Activated naive CD4-positive, alpha-beta T cell treated with anti-CD3 and anti-CD28 coated beads, Interleukin-2, amount 50 U/mL, for 72 hours (primary cell): ENCODE data around the gene AADAT. TPM values are rescaled to one million over a fixed set of nuclear protein-coding genes. Genes with fewer than 3 reads are reported as not detected.
"Not testable (repeated sequence)": the region's sequence is repeated elsewhere in the genome, so short reads cannot be mapped to it uniquely, and the experiment has no call there.

Experiments used
- ATAC-seq, 2 donors: fragments of 150-1000 bp; cut with Tn5 transposase; 2 replicates each; pipeline ENCODE4 v1.10.0; 2021; ENCODE audit warnings: mild to moderate bottlenecking in 2 of 2, moderate library complexity in 2 of 2
- DNase-seq, 2 donors: peaks; one replicate each; pipeline ENCODE4 v3.0.0; 2021 to 2022; ENCODE audit warnings: low spot score in 2 of 2
- H3K27ac Mint-ChIP-seq, 2 donors: one replicate each; pipeline ENCODE4 v1.8.0; 2022; ENCODE audit warnings: mild to moderate bottlenecking in 2 of 2, mixed read lengths in 2 of 2
- H3K36me3 Mint-ChIP-seq, 2 donors: one replicate each; pipeline ENCODE4 v1.8.0; 2022; ENCODE audit warnings: mixed read lengths in 2 of 2
- H3K9me3 Mint-ChIP-seq, 2 donors: one replicate each; pipeline ENCODE4 v1.8.0; 2022; ENCODE audit warnings: mixed read lengths in 2 of 2
- total RNA-seq, 2 donors: library from RNA; stranded (reverse); gene quantifications; one replicate each; pipeline ENCODE4 v1.2.3, GENCODE V29; 2022

The AADAT gene
- total RNA-seq, 2 donors from 2014 or later: not detected

DNA sequence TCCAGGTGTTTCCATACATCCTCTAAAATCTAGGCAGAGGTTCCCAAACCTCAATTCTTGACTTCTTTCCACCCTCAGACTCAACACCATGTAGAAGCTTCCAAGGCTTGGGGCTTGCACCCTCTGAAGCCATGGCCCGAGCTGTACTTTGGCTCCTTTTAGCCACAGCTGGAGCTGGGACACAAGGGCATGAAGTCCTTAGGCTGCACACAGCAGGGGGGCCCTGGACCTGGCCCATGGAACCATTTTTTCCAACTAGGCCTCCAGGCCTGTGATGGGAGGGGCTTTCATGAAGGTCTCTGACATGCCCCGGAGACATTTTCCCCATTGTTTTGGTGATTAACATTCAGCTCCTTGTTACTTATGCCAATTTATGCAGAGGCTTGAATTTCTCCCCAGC, 8.4 kb upstream of the AADAT start:
- not testable (repeated sequence) for H3K9me3 Mint-ChIP-seq, DNase-seq, H3K27ac Mint-ChIP-seq, H3K36me3 Mint-ChIP-seq, ATAC-seq

DNA sequence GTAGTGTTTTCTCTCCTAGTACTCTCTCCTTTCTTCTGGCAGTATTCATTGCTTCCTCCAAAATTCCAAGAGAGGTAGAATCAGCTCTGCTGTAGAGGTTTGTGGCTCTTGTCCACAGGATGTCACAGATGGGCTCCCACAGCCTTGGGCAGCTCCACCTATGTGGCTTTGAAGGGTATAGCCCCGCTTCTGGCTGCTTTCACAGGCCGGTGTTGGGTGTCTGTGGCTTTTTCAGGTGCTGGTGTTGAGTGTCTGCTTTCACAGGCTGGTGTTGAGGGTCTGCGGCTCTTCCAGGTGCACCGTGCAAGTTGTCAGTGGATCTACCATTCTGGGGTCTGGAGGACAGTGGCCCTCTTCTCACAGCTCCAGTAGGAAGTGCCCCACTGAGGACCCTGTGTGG, 7.9 kb upstream of the AADAT start:
- ATAC-seq (no peak), DNase-seq (no peak)
- H3K36me3 Mint-ChIP-seq: no peaks in the 10 kb centered on the region
- H3K27ac Mint-ChIP-seq: no peak overlapping the region
- no peaks in the 10 kb centered on the region for H3K9me3 Mint-ChIP-seq

DNA sequence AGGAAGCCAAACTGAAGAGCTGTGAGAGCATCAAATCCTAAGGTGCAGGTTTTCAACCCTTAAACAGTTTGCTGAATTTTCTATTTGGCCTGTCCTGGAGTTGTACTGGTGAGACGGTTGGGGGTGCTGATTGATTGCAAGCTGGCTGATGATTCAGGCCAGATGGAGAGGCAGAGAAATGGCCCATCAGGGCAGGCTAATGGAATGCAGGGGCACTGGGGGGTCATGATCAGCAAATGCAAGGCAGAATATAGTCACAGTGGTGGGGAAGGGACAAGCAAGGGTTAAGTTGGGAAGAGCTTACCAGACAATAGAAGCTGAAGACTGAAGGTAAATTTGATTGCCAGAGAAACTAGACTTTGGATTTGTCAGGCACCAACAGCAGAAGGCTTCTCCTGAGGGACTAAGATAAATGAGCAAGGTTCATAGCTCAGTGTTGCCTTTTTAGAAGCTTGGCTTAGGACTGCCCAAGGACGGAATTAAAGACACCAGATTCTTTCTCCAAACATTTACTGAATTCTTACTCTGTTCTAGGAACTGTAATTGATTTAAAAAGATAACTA, 4.3 kb upstream of the AADAT start:
- Mint-ChIP-seq H3K9me3 (no peaks in the 10 kb centered on the region), H3K36me3 (peaks cover 0 to 5% of the 10 kb centered on the region in 2 donors), H3K27ac (no peak overlapping the region)
- DNase-seq (no peak), ATAC-seq (no peak)

DNA sequence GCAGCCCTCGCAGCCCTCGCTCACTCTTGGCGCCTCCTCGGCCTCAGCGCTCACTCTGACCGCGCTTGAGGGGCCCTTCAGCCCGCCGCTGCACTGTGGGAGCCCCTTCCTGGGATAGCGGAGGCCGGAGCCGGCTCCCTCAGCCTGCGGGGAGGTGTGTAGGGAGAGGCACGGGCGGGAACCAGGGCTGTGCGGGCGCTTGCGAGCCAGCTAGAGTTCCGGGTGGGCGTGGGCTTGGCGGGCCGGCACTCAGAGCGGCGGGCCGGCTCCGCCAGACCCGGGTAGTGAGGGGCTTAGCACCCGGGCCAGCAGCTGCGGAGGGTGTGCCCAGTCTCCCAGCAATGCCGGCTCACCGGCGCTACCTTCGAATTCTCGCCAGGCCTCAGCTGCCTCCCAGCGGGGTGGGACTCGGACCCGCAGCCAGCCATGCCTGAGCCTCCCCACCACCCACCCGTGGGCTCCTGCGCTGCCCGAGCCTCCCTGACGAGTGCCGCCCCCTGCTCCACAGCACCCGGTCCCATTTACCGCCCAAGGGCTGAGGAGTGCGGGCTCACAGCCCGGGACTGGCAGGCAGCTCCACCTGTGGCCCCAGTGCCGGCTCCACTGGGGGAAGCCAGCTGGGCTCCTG, 1.4 kb upstream of the AADAT start:
- Mint-ChIP-seq H3K36me3 (peaks cover 0 to 5% of the 10 kb centered on the region in 2 donors), H3K27ac (no peak overlapping the region), H3K9me3 (no peaks in the 10 kb centered on the region)
- no peak for DNase-seq
- no peak for ATAC-seq

DNA sequence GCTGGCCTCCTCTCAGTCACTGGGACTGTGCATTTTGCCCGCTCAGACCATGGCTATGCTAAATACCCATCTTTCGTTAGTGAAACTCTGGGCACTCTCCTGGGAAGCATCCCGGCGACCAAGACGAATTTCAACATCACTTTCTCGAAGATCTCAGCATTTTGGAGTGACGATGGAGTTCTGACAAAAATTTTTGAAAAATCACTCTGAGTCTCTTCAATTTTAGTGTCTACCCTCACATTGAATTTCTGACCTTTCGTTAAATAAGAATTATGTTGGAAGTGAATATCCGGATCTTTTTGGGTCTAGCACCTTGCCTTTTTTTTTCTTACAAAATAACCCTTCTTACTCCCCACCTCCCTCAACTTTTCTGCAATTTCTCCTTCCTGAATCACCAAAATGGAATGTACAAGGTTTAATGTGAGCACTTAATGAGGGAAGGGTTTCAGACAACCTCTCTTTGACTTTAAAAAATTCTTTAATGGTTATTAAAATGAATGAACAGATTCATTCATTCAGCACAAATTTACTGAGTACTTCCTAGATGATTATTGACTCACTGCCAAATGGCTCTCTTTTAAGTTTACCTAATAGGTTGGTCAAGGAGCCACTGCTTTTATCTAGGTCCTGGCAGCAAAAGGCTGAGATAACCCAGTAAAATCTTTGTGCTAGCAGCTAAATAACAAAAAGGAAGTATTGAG, 746 bp upstream of the AADAT start:
- no peak for ATAC-seq
- peaks cover 0 to 5% of the 10 kb centered on the region in 2 donors for H3K36me3 Mint-ChIP-seq
- no peaks in the 10 kb centered on the region for H3K9me3 Mint-ChIP-seq
- H3K27ac Mint-ChIP-seq: no peak overlapping the region
- no peak for DNase-seq

DNA sequence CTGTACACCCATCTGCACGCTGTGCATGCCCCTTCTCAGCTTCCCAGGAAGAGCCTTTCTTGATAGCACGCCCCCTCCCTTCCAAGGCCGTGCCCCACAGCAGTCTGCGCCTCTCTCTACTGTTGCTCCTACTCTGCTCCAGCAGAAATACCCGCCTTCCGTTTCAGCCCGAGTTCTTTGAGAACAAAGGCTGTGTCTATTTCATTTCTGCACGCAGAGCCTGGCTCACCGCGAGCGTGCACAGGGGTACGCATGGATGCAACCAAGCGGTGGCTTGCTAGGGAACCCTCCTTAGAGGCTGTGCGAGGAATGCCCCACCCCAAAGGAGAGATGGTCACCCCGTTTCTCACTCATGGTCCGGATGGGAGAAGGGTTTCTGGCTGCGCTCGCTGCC, 485 bp downstream of the AADAT start:
- DNase-seq: no peak
- peak; percentile 14 to 29 for ATAC-seq
- Mint-ChIP-seq H3K36me3 (peaks cover 0 to 5% of the 10 kb centered on the region in 2 donors), H3K9me3 (no peaks in the 10 kb centered on the region), H3K27ac (no peak overlapping the region)

DNA sequence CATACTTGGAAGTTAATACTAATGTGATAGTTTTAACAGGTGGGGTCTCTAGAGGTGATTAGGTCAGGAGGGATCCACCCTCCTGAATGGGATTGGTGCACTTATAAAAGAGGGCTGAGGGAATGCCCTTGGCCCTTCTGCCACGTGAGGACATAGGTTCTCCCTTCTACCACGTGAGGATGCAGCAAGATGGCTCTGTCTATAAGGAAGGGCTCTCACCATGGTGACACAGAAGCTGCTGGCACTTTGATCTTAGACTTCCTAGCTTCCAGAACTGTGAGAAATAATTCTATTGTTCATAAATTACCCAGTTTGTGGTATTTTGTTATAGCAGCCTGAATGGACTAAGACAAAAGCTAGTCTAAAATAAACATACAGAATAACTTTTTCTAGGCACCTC, 1.0 kb downstream of the AADAT start:
- Mint-ChIP-seq H3K9me3 (no peaks in the 10 kb centered on the region), H3K36me3 (peaks cover 0 to 5% of the 10 kb centered on the region in 2 donors), H3K27ac (no peak overlapping the region)
- DNase-seq (no peak), ATAC-seq (no peak)

DNA sequence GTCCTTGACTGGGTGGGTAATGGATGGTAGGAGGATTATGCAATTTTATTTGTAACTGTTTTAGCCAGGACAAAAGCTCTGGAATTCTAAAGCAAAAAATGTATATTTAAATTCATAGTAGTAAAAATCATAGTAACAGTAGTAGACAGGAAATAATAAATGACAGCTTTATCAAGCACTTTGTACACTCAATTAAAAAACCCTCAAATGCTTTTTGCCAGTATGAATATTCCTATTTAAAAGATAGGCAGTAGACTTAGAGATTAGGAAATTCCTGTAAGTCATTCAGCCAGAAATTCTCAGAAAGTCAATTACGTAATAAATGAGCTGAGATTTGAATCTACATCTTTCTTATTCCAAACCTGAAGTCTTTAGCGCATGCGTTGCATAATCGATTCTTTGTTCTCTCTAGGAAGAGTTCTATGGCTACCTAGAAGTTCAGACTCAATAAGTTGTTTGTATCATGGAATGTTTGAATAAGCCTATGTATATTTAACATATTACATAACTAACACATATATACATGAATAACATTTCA, 2.5 kb downstream of the AADAT start:
- DNase-seq: no peak
- Mint-ChIP-seq H3K27ac (no peak overlapping the region), H3K36me3 (peaks cover 0 to 5% of the 10 kb centered on the region in 2 donors), H3K9me3 (no peaks in the 10 kb centered on the region)
- ATAC-seq: no peak

DNA sequence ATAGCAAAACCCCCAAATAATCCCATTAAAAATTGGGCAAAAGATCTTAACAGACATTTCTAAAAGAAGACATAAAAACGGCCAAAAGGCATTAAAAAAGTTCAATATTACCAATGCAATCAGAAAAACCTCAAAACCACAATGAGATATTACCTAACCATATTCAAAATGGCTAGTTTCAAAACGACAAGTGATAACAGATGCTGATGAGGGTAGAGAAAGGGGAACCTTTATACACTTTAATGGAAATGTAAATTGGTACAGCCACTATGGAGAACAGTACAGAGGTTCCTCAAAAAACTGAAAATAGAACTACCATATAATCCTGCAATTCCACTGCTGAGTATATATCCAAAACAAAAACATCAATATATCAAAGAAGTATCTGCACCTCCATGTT, 6.2 kb downstream of the AADAT start:
- Mint-ChIP-seq H3K9me3 (peaks cover 0 to 10% of the 10 kb centered on the region in 2 donors), H3K36me3 (no peaks in the 10 kb centered on the region), H3K27ac (no peak overlapping the region)
- no peak for ATAC-seq
- DNase-seq: no peak

DNA sequence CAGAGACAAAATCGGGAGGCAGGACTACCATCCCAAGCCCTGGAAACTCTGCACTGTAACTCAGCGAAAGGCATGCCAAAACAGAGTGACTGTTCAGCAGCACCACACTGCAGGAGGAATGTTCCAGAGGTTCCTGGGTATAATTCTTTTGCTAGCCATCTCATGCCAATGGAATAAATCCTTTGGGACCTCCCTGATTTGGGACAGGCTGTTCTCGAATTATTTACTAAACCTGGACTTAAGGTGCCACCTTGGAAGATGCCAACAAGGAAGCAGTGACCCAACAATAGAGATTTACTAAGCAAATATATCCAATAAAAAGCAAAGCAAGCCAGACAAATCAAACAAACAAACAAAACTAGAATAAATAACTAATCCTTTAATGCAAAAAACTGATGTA, 9.3 kb downstream of the AADAT start:
- Mint-ChIP-seq H3K36me3 (no peaks in the 10 kb centered on the region), H3K9me3 (peaks cover 0 to 10% of the 10 kb centered on the region in 2 donors), H3K27ac (no peak overlapping the region)
- ATAC-seq: no peak
- no peak for DNase-seq

DNA sequence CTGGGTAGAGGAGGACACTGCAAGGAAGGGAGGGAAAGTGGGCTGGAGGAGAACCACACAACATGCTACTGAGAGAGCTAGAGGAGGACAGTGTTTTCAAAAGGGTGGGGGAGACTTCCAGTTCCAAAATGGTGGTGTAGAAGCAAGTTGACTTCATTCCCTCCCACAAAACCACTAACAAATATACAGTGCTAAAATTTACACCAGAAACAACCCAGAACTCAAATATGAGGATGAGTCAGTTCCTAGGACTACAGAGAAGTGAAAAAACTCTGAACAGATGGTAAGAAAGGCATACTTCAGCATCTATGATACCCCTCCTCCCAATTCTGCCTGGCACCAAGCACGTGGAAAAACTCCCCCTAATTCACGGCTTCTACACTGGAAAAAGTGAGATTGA, 9.8 kb downstream of the AADAT start:
- Mint-ChIP-seq H3K27ac (no peak overlapping the region), H3K36me3 (no peaks in the 10 kb centered on the region), H3K9me3 (peaks cover 0 to 10% of the 10 kb centered on the region in 2 donors)
- no peak for ATAC-seq
- DNase-seq: no peak

DNA sequence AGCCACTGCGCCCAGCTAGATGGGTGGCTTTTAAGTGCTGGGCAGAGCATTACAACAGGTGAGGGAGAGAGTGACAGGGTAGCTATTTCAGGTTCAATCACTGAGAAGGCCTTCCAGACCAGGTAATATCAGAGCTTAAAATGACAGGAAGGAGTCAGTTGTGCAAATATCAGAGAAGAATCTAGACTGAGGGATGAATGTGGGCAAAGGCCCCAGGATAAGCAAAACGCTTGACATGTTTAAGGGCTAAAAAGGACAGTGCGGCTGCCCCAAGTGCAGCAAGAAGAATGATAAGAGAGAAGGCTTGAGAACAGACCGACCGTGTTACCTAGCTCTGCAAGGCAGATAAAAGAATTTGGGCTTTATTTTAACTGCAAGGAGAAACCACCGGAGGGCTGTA, 18.6 kb downstream of the AADAT start:
- Mint-ChIP-seq H3K36me3 (no peaks in the 10 kb centered on the region), H3K9me3 (no peaks in the 10 kb centered on the region), H3K27ac (no peak overlapping the region)
- DNase-seq (no peak), ATAC-seq (no peak)

DNA sequence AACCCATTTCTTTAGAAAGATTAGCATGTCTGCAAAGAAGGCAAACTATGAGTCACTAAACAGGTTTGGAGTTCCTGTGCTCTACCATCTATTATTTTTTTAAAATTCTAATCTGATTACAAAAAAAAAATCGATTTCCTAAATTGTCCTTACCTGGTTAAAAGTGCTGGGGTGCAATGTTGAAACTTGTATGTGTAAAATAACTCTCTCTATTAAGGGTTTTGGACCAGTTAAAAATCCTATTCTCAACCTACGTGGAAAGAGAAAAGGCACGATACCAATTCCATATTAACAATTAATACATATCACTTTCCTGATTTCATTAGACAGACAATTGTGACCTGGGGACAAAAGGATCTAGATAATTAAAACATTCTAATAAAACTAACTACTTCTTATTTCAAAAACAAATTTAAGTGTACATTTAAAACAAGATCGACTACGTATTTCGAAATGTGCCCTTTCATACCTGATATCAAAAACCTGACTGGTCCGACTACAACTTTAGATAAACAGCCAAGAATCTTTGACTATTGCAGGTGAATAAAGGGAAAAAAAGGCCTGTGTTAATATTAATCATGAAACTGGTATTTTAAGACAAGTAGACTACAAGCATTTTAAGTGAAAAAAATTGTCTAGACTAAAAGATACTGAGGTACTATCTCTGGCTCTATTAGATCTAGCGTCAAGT, 21.2 kb downstream of the AADAT start:
- no peaks in the 10 kb centered on the region for H3K9me3 Mint-ChIP-seq

DNA sequence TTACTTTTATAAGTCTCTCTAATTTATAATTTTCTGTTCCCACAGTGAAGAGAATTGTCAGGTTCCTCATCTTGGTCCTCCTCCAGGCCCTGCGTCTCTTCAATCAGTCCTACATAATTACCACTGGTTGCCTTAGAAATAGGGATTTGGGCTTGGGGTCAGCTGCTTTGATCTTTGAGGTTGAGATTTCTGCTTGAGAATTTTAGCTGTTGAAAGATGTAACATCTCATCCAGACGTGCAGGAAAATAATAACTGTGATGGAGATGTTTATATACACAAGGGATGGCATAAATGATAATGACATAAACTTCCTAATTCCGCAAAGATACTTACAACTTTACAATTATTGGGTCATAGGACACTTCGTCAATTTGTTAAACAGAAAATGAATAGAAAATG, 30.3 kb downstream of the AADAT start:
- H3K9me3 Mint-ChIP-seq: no peaks in the 10 kb centered on the region

More for the DNA sequence above, 21.2 kb downstream of the AADAT start:
- Mint-ChIP-seq H3K36me3 (no peaks in the 10 kb centered on the region), H3K27ac (no peak overlapping the region)
- ATAC-seq: no peak
- DNase-seq: no peak

DNA sequence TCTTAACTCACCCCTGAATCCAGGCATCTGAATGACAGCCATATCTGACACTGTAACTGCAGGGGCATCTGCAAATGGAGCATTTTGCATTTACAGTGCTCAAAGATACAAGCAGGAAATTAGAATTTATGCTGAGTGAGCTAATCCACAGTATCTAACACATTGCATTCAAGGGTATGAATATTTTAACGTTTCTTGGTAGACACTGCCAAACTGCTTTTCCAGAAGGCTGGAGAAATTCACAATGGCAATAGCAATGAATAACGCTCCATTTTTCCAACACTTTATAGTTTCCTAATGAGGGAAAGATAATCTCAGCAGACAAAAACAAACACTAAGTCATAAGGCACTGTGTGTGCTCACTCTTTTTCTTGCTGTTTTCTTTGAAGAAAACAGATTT, 30.9 kb downstream of the AADAT start:
- Mint-ChIP-seq H3K36me3 (no peaks in the 10 kb centered on the region), H3K27ac (no peak overlapping the region), H3K9me3 (no peaks in the 10 kb centered on the region)
- DNase-seq (no peak), ATAC-seq (no peak)

More for the DNA sequence above, 30.3 kb downstream of the AADAT start:
- Mint-ChIP-seq H3K27ac (no peak overlapping the region), H3K36me3 (no peaks in the 10 kb centered on the region)
- ATAC-seq (no peak), DNase-seq (no peak)

DNA sequence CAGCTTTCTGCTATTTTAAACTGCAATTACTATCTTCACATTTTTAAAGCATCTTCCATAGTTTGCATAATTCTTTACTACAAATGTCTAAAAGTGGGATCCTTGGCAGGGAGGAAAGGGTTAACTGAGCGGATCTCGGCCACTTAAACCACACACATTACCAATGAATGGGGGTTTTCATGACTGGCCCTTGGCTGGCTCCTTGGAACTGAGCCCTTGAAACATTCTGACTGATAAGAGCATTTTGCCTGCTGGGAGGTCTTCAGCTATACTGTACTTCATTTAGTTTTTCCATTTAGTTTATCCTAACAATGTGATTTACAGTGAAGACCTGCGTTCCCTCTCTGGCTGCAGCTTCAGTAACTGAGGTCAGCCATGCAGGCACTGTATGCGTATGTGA, 31.9 kb downstream of the AADAT start:
- DNase-seq (no peak), ATAC-seq (no peak)
- Mint-ChIP-seq H3K36me3 (no peaks in the 10 kb centered on the region), H3K9me3 (no peaks in the 10 kb centered on the region), H3K27ac (no peak overlapping the region)

DNA sequence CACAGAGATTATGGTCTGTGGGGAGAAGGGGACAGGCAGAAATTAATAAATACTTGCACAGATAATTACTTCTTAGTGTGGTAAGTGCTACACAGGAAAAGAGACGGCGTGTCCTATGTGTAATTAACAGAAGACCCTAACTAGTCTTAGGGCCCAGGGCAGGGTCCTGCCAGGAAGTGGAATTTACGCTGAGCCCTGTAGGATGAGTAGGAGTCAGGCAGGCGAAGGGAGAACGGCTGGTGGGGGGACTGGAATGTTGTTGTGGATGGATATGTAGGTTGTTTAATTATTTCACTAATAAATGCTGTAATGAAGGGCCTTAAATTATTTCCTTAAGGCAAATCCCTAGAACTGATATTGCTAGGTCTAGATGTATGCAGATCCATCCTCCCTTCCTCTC, 36.8 kb downstream of the AADAT start:
- H3K36me3 Mint-ChIP-seq: no peaks in the 10 kb centered on the region
- ATAC-seq: no peak
- no peak for DNase-seq
- no peak overlapping the region for H3K27ac Mint-ChIP-seq
- H3K9me3 Mint-ChIP-seq: no peaks in the 10 kb centered on the region
